GM23338 (cell line): Measurements from ENCODE around the gene COBL. TPM values are rescaled to one million over a fixed set of nuclear protein-coding genes. Genes with fewer than 3 reads are reported as not detected.

Experiments used
- ATAC-seq: fragments of 200-7000 bp; cut with Tn5 transposase; 3 replicates; pipeline ENCODE4 v1.9.1; 2020
- DNase-seq: peaks from one replicate; pipeline ENCODE4 v3.0.0-alpha.2; 2015; ENCODE audit warnings: low spot score
- H2AFZ ChIP-seq: fragments of 200-600 bp; sonication (generic); 2 replicates; pipeline ENCODE4 v1.8.0; 2016; ENCODE audit warnings: antibody characterized with exemption, mild to moderate bottlenecking, moderate library complexity
- H3F3A ChIP-seq: fragments of 200-600 bp; sonication (generic); replicated peaks from 2 replicates; pipeline ENCODE4 v1.8.0; 2017; ENCODE audit warnings: antibody characterized with exemption, mixed run types, low read depth
- H3K27ac ChIP-seq: fragments of 200-600 bp; sonication (generic); 2 replicates; pipeline ENCODE4 v1.6.1; 2016; ENCODE audit warnings: low read depth
- H3K27me3 ChIP-seq: fragments of 200-600 bp; sonication (generic); 2 replicates; pipeline ENCODE4 v1.8.0; 2016; ENCODE audit warnings: mild to moderate bottlenecking, mixed run types, moderate library complexity; ENCODE audit not compliant: insufficient read depth
- H3K36me3 ChIP-seq: fragments of 200-600 bp; sonication (generic); 2 replicates; pipeline ENCODE4 v1.8.0; 2016; ENCODE audit warnings: mild to moderate bottlenecking; ENCODE audit not compliant: insufficient read depth
- H3K4me1 ChIP-seq: fragments of 200-600 bp; sonication (generic); 2 replicates; pipeline ENCODE4 v1.8.0; 2016; ENCODE audit warnings: mild to moderate bottlenecking, moderate library complexity; ENCODE audit not compliant: insufficient read depth
- H3K4me2 ChIP-seq: fragments of 200-600 bp; sonication (generic); 2 replicates; pipeline ENCODE4 v1.7.1; 2017; ENCODE audit warnings: mixed run types
- H3K4me3 ChIP-seq: fragments of 200-600 bp; sonication (generic); 2 replicates; pipeline ENCODE4 v1.6.1; 2016; ENCODE audit warnings: mixed run types
- H3K79me2 ChIP-seq: fragments of 200-600 bp; sonication (generic); replicated peaks from 2 replicates; pipeline ENCODE4 v1.8.0; 2017; ENCODE audit warnings: mild to moderate bottlenecking; ENCODE audit not compliant: insufficient read depth
- H3K9me2 ChIP-seq: fragments of 200-600 bp; sonication (generic); 2 replicates; pipeline ENCODE4 v1.8.0; 2017; ENCODE audit not compliant: insufficient read depth
- H4K20me1 ChIP-seq: fragments of 200-600 bp; sonication (generic); replicated peaks from 2 replicates; pipeline ENCODE4 v1.8.0; 2017; ENCODE audit warnings: mild to moderate bottlenecking; ENCODE audit not compliant: insufficient read depth
- H3K27ac Mint-ChIP-seq: 2 replicates; pipeline ENCODE4 v1.8.0; 2020; ENCODE audit warnings: inconsistent platforms, mild to moderate bottlenecking, moderate library complexity, mixed read lengths
- H3K27me3 Mint-ChIP-seq: 3 replicates; pipeline ENCODE4 v1.8.0; 2022; ENCODE audit warnings: low read depth, mild to moderate bottlenecking, moderate library complexity, mixed read lengths, inconsistent platforms; ENCODE audit not compliant: insufficient read depth, poor library complexity
- H3K36me3 Mint-ChIP-seq: 3 replicates; pipeline ENCODE4 v1.8.0; 2021; ENCODE audit warnings: low read depth, mild to moderate bottlenecking, inconsistent platforms, moderate library complexity, mixed read lengths
- H3K4me1 Mint-ChIP-seq: 3 replicates; pipeline ENCODE4 v1.8.0; 2020; ENCODE audit warnings: mild to moderate bottlenecking, inconsistent platforms, mixed read lengths
- H3K4me3 Mint-ChIP-seq: 3 replicates; pipeline ENCODE4 v1.8.0; 2021; ENCODE audit warnings: moderate library complexity, mild to moderate bottlenecking, inconsistent platforms, mixed read lengths
- H3K9me3 Mint-ChIP-seq: 3 replicates; pipeline ENCODE4 v1.8.0; 2020; ENCODE audit warnings: moderate library complexity, mild to moderate bottlenecking, inconsistent platforms, mixed read lengths
- CREB1 ChIP-seq: fragments of 250-450 bp; sonication (Bioruptor Pico); IDR thresholded peaks from 2 replicates; pipeline ENCODE4 v1.5.0; 2020; ENCODE audit warnings: low read depth, mild to moderate bottlenecking, moderate library complexity
- EZH2phosphoT487 ChIP-seq: fragments of 200-600 bp; sonication (generic); IDR thresholded peaks from one replicate; pipeline ENCODE4 v1.8.1; 2018; ENCODE audit warnings: antibody characterized with exemption; ENCODE audit not compliant: unreplicated experiment
- JUNB ChIP-seq: IDR thresholded peaks from one replicate; pipeline ENCODE4 v1.6.1; 2016; ENCODE audit warnings: antibody characterized with exemption; ENCODE audit not compliant: unreplicated experiment
- NANOG ChIP-seq: IDR thresholded peaks from 2 replicates; pipeline ENCODE4 v1.6.1; 2016; ENCODE audit warnings: antibody characterized with exemption, borderline replicate concordance
- ZNF462 ChIP-seq: fragments of 250-450 bp; sonication (Bioruptor Pico); IDR thresholded peaks from 2 replicates; pipeline ENCODE4 v1.5.0; 2020; ENCODE audit warnings: mild to moderate bottlenecking, moderate library complexity
- polyA plus RNA-seq: library from polyadenylated mRNA; unstranded; fragments of >200 nt; fragmentation: Nextera tagmentation; extraction: Ambion mirVana; gene quantifications from 2 replicates; pipeline ENCODE4 v1.2.1, GENCODE V29; 2016
- total RNA-seq: library from RNA; depleted of rRNA; stranded (reverse); fragments of >200 nt; shearing (Covaris generic); gene quantifications from 2 replicates; pipeline ENCODE4 v1.2.3, GENCODE V29; 2014
- TF ChIP-seq, protein P1 (sequence below): IDR thresholded peaks from one replicate; pipeline ENCODE4 v1.6.1; 2018; ENCODE audit warnings: antibody characterized with exemption; ENCODE audit not compliant: unreplicated experiment
- TF ChIP-seq, protein P2 (sequence below), 2 experiments: fragments of 200-600 bp in 1 of 2; sonication (generic) in 1 of 2; conservative IDR thresholded peaks; 2 replicates each; pipeline versions ENCODE4 v1.5.1 to v1.6.1; 2016 to 2017; ENCODE audit warnings: antibody characterized with exemption in 2 of 2, low read depth in 2 of 2, mild to moderate bottlenecking in 2 of 2, moderate library complexity in 1 of 2

COBL gene
- total and polyA plus RNA-seq, 2 experiments from 2014 or later = 18.3 to 51.9 TPM

GRCh38 chr7:51029131-51029530, 287.5 kb downstream of the COBL start (continued):
- TF ChIP-seq, protein P1, sequence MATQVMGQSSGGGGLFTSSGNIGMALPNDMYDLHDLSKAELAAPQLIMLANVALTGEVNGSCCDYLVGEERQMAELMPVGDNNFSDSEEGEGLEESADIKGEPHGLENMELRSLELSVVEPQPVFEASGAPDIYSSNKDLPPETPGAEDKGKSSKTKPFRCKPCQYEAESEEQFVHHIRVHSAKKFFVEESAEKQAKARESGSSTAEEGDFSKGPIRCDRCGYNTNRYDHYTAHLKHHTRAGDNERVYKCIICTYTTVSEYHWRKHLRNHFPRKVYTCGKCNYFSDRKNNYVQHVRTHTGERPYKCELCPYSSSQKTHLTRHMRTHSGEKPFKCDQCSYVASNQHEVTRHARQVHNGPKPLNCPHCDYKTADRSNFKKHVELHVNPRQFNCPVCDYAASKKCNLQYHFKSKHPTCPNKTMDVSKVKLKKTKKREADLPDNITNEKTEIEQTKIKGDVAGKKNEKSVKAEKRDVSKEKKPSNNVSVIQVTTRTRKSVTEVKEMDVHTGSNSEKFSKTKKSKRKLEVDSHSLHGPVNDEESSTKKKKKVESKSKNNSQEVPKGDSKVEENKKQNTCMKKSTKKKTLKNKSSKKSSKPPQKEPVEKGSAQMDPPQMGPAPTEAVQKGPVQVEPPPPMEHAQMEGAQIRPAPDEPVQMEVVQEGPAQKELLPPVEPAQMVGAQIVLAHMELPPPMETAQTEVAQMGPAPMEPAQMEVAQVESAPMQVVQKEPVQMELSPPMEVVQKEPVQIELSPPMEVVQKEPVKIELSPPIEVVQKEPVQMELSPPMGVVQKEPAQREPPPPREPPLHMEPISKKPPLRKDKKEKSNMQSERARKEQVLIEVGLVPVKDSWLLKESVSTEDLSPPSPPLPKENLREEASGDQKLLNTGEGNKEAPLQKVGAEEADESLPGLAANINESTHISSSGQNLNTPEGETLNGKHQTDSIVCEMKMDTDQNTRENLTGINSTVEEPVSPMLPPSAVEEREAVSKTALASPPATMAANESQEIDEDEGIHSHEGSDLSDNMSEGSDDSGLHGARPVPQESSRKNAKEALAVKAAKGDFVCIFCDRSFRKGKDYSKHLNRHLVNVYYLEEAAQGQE = no peak

DNA sequence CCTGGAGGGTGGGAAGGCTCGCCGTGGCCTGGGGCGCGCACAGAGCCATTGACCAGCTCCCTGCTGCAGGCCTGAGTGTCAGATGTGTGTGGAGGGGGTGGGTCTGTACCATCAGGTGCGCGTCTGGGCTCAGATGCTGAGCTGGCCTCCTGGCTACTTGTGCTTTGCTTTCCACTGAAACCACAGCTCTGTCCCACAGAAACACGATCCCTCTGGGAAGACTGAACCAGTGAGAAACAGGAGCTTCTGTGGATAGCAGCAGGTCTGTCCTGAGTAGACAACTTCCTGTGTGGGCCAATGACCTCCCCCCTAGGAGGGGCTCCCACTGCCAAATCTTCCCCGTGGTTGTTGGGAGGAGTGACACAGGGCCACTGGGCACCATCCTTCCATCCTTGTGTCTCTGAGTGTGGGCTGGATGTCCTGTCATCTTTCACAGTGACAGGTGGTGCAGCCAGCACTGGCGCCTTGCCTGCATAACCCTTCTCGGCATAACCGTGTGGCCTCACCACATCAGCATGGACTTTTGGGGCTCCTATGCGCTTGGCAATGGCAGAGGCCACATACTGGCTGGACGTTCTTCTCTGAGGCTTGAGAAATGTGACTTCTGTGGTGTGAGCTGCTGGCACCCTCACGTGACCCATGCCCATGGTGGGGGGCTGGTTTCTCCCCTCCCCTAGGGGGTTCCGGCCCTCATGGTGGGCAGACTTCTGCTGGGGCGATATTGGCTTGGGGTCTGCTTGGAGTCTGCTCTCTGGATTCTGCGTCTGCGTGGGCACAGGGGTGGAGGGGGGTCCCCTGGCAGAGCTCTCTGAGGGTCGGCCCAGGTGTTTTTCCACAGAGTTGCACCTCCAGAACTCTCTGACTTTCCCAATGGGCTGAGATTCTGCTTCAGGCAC, 288.4 kb downstream of the COBL start:
- H3K27ac Mint-ChIP-seq = no peak overlapping the region
- no peak overlapping the region for H2AFZ ChIP-seq
- no peak for TF ChIP-seq JUNB
- TF ChIP-seq, protein P2, sequence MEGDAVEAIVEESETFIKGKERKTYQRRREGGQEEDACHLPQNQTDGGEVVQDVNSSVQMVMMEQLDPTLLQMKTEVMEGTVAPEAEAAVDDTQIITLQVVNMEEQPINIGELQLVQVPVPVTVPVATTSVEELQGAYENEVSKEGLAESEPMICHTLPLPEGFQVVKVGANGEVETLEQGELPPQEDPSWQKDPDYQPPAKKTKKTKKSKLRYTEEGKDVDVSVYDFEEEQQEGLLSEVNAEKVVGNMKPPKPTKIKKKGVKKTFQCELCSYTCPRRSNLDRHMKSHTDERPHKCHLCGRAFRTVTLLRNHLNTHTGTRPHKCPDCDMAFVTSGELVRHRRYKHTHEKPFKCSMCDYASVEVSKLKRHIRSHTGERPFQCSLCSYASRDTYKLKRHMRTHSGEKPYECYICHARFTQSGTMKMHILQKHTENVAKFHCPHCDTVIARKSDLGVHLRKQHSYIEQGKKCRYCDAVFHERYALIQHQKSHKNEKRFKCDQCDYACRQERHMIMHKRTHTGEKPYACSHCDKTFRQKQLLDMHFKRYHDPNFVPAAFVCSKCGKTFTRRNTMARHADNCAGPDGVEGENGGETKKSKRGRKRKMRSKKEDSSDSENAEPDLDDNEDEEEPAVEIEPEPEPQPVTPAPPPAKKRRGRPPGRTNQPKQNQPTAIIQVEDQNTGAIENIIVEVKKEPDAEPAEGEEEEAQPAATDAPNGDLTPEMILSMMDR (conservative IDR thresholded peaks at IDR 0.05; ENCODE audit: low read depth in 2 of 2) = no peak
- no peak for TF ChIP-seq NANOG
- TF ChIP-seq, protein P1 = no peak
- TF ChIP-seq ZNF462 = no peak
- no peak for TF ChIP-seq CREB1 (CRISPR knock-in tag)
- TF ChIP-seq EZH2phosphoT487 = no peak

More for the DNA sequence above, 288.4 kb downstream of the COBL start:
- H3K27me3 Mint-ChIP-seq = peaks cover 1% of the 10 kb centered on the region
- no peaks in the 10 kb centered on the region for H3K9me3 Mint-ChIP-seq
- ATAC-seq (no peak), DNase-seq (no peak)
- H3K36me3 Mint-ChIP-seq = peaks cover 23% of the 10 kb centered on the region
- H4K20me1 ChIP-seq = no peaks in the 10 kb centered on the region
- peaks cover 2% of the 10 kb centered on the region; the same call in 2 of the 3 replicates for H3K4me1 Mint-ChIP-seq
- H3F3A ChIP-seq = no peaks in the 10 kb centered on the region
- no peaks in the 10 kb centered on the region for H3K4me1 ChIP-seq
- H3K4me3 Mint-ChIP-seq = no peak overlapping the region
- H3K36me3 ChIP-seq = peaks cover 3% of the 10 kb centered on the region; the same call in 1 of the 2 replicates
- H3K27ac ChIP-seq = no peak overlapping the region
- no peaks in the 10 kb centered on the region for H3K9me2 ChIP-seq
- H3K79me2 ChIP-seq = no peaks in the 10 kb centered on the region
- H3K27me3 ChIP-seq = no peaks in the 10 kb centered on the region
- no peak overlapping the region for H3K4me2 ChIP-seq
- no peak overlapping the region for H3K4me3 ChIP-seq
